H1 (cell line): Measurements from ENCODE around the gene AHNAK2. TPM values are rescaled to one million over a fixed set of nuclear protein-coding genes. Genes with fewer than 3 reads are reported as not detected.

Experiments
- CTCF ChIA-PET: fragments of 300-600 bp; sonication (Branson Sonifier 250); formaldehyde crosslinking; loops from one replicate; lab custom pipeline; 2021; ENCODE audit not compliant: partially characterized antibody; lab: Charles Lee
- POLR2A ChIA-PET: fragments of 300-600 bp; sonication (Branson Sonifier 250); formaldehyde crosslinking; loops from one replicate; lab custom pipeline; 2021; ENCODE audit warnings: inconsistent platforms; ENCODE audit not compliant: partially characterized antibody; lab: Charles Lee
- DNase-seq, 2 experiments: peaks; one replicate each; pipeline versions ENCODE4 v3.0.0 to v3.0.0-alpha.2; 2010 to 2022; ENCODE audit warnings: low spot score in 2 of 2, low read depth in 1 of 2, mixed read lengths in 1 of 2
- FAIRE-seq: peaks from 2 replicates; lab custom pipeline; 2011; peaks lifted over from hg19 to GRCh38; lab: Jason Lieb, UNC
- H2AFZ ChIP-seq: 2 replicates; pipeline ENCODE4 v1.8.1; 2012; ENCODE audit warnings: low read length, inconsistent platforms
- H2AK5ac ChIP-seq: 2 replicates; pipeline ENCODE4 v1.6.1; 2013; ENCODE audit warnings: low read depth, low read length
- H2BK120ac ChIP-seq: replicated peaks from 2 replicates; pipeline ENCODE3; 2013; ENCODE audit warnings: low read depth, low read length, inconsistent platforms
- H2BK12ac ChIP-seq: 2 replicates; pipeline ENCODE4 v1.6.1; 2013; ENCODE audit warnings: low read depth, low read length
- H2BK15ac ChIP-seq: 2 replicates; pipeline ENCODE4 v1.6.1; 2013; ENCODE audit warnings: low read length
- H2BK20ac ChIP-seq: 2 replicates; pipeline ENCODE4 v1.6.1; 2013; ENCODE audit warnings: low read length
- H2BK5ac ChIP-seq: 2 replicates; pipeline ENCODE4 v1.6.1; 2013; ENCODE audit warnings: low read depth, low read length
- H3K14ac ChIP-seq: 2 replicates; pipeline ENCODE4 v1.6.1; 2013; ENCODE audit warnings: inconsistent platforms; ENCODE audit not compliant: insufficient read length
- H3K18ac ChIP-seq: 2 replicates; pipeline ENCODE4 v1.6.1; 2013; ENCODE audit warnings: low read length; ENCODE audit errors: extremely low read depth
- H3K23ac ChIP-seq: 2 replicates; pipeline ENCODE4 v1.6.1; 2013; ENCODE audit warnings: inconsistent platforms; ENCODE audit not compliant: insufficient read length
- H3K23me2 ChIP-seq: 2 replicates; pipeline ENCODE4 v1.6.1; 2013; ENCODE audit warnings: low read depth, low read length
- H3K27ac ChIP-seq: 2 replicates; pipeline ENCODE4 v1.6.1; 2011; ENCODE audit warnings: low read depth, low read length, inconsistent platforms
- H3K27me3 ChIP-seq, 4 experiments: replicated peaks in 1 of 4; 1 replicate in 1 of 4; 2 replicates in 3 of 4; pipeline versions ENCODE4 v1.6.1 to v1.8.1; 2011 to 2013; ENCODE audit warnings: low read length in 3 of 4, mild to moderate bottlenecking in 3 of 4, inconsistent platforms in 2 of 4, mixed read lengths in 2 of 4, moderate library complexity in 1 of 4; ENCODE audit not compliant: control insufficient read depth in 3 of 4, insufficient read depth in 3 of 4; ENCODE audit errors: extremely low read depth in 1 of 4
- H3K36me3 ChIP-seq, 4 experiments: 2 replicates each; pipeline versions ENCODE4 v1.6.1 to v1.8.1; 2011 to 2013; ENCODE audit warnings: mild to moderate bottlenecking in 4 of 4, low read length in 3 of 4, moderate library complexity in 2 of 4, control low read depth in 1 of 4, inconsistent platforms in 1 of 4; ENCODE audit not compliant: insufficient read depth in 4 of 4, control insufficient read depth in 2 of 4
- H3K4ac ChIP-seq: replicated peaks from 2 replicates; pipeline ENCODE3; 2013; ENCODE audit warnings: low read length, low read depth, mixed read lengths, inconsistent platforms; ENCODE audit not compliant: insufficient read length
- H3K4me1 ChIP-seq, 4 experiments: replicated peaks in 1 of 4; 1 replicate in 1 of 4; 2 replicates in 3 of 4; pipeline versions ENCODE4 v1.6.1 to v1.8.1; 2011 to 2013; ENCODE audit warnings: low read length in 3 of 4, inconsistent platforms in 2 of 4, mixed read lengths in 1 of 4; ENCODE audit not compliant: insufficient read depth in 4 of 4, control insufficient read depth in 3 of 4
- H3K4me2 ChIP-seq, 2 experiments: 2 replicates each; pipeline versions ENCODE4 v1.6.1 to v1.8.1; 2011 to 2013; ENCODE audit warnings: low read depth in 2 of 2, low read length in 2 of 2, control low read depth in 1 of 2, inconsistent platforms in 1 of 2, mild to moderate bottlenecking in 1 of 2; ENCODE audit not compliant: insufficient read depth in 1 of 2
- H3K4me3 ChIP-seq, 4 experiments: fragments of 200-600, 300-600 bp in 1 of 4; sonication (generic), shearing (Covaris generic), sonication (Bioruptor Twin) in 1 of 4; 2 replicates each; pipeline versions ENCODE4 v1.5.1 to v1.8.1; 2011 to 2016; ENCODE audit warnings: low read length in 4 of 4, low read depth in 3 of 4, control low read depth in 2 of 4, inconsistent platforms in 2 of 4, mild to moderate bottlenecking in 2 of 4, mixed read lengths in 1 of 4, moderate library complexity in 1 of 4; ENCODE audit not compliant: insufficient read depth in 2 of 4; ENCODE audit errors: extremely low read depth in 1 of 4
- H3K56ac ChIP-seq: replicated peaks from 2 replicates; pipeline ENCODE3; 2013; ENCODE audit warnings: low read depth, mild to moderate bottlenecking, mixed read lengths, low read length, inconsistent platforms; ENCODE audit not compliant: insufficient read length
- H3K79me1 ChIP-seq: 2 replicates; pipeline ENCODE4 v1.6.1; 2013; ENCODE audit warnings: low read depth, low read length, control low read depth
- H3K79me2 ChIP-seq, 2 experiments: 2 replicates each; pipeline versions ENCODE4 v1.6.1 to v1.8.1; 2012 to 2013; ENCODE audit warnings: low read length in 2 of 2, mild to moderate bottlenecking in 2 of 2, inconsistent platforms in 1 of 2; ENCODE audit not compliant: insufficient read depth in 2 of 2, control insufficient read depth in 1 of 2
- H3K9ac ChIP-seq, 4 experiments: replicated peaks in 1 of 4; 1 replicate in 1 of 4; 2 replicates in 3 of 4; pipeline versions ENCODE4 v1.6.1 to v1.8.1; 2011 to 2013; ENCODE audit warnings: low read depth in 3 of 4, low read length in 3 of 4, control low read depth in 2 of 4, mild to moderate bottlenecking in 2 of 4, moderate library complexity in 2 of 4, inconsistent platforms in 1 of 4; ENCODE audit errors: extremely low read depth in 1 of 4
- H3K9me3 ChIP-seq, 2 experiments: 2 replicates each; pipeline versions ENCODE4 v1.6.1 to v1.8.1; 2012 to 2013; ENCODE audit warnings: mild to moderate bottlenecking in 2 of 2, moderate library complexity in 2 of 2, control low read depth in 1 of 2, inconsistent platforms in 1 of 2, low read depth in 1 of 2, low read length in 1 of 2, mixed read lengths in 1 of 2; ENCODE audit not compliant: insufficient read depth in 2 of 2
- H4K20me1 ChIP-seq, 2 experiments: replicated peaks in 1 of 2; 2 replicates each; pipeline versions ENCODE3 to v1.8.1; 2011 to 2013; ENCODE audit warnings: inconsistent platforms in 2 of 2, low read length in 2 of 2, mild to moderate bottlenecking in 1 of 2; ENCODE audit not compliant: insufficient read depth in 2 of 2, control insufficient read depth in 1 of 2
- H4K5ac ChIP-seq: 2 replicates; pipeline ENCODE4 v1.6.1; 2013; ENCODE audit warnings: low read length, low read depth, mixed read lengths, inconsistent platforms; ENCODE audit not compliant: insufficient read length
- H4K8ac ChIP-seq: 2 replicates; pipeline ENCODE4 v1.8.0; 2013; ENCODE audit warnings: mild to moderate bottlenecking, moderate library complexity, low read length, inconsistent platforms; ENCODE audit not compliant: insufficient read depth; ENCODE audit errors: extremely low read depth
- H4K91ac ChIP-seq: replicated peaks from 2 replicates; pipeline ENCODE3; 2013; ENCODE audit warnings: low read length, mixed read lengths, inconsistent platforms; ENCODE audit not compliant: insufficient read length
- CBX8 ChIP-seq: fragments of 300-800, 300-1000 bp; sonication (generic); IDR thresholded peaks from 2 replicates; pipeline ENCODE4 v1.7.1; 2016; ENCODE audit warnings: low read depth, low read length, borderline replicate concordance
- CREB1 ChIP-seq: IDR thresholded peaks from 2 replicates; pipeline ENCODE4 v1.6.1; 2012; ENCODE audit warnings: inconsistent platforms
- RNF2 ChIP-seq: fragments of 200-900, 300-1000 bp; sonication (generic); IDR thresholded peaks from 2 replicates; pipeline ENCODE4 v1.7.1; 2016; ENCODE audit warnings: borderline replicate concordance, low read depth, mild to moderate bottlenecking, antibody characterized with exemption, low read length; ENCODE audit not compliant: poor library complexity, severe bottlenecking; ENCODE audit errors: missing control alignments
- SAP30 ChIP-seq: fragments of 300-600 bp; sonication (generic); IDR thresholded peaks from 2 replicates; pipeline ENCODE4 v1.7.1; 2012; ENCODE audit warnings: low read length, moderate library complexity, mild to moderate bottlenecking, inconsistent platforms; ENCODE audit not compliant: insufficient read depth, insufficient replicate concordance
- TEAD4 ChIP-seq: IDR thresholded peaks from 2 replicates; pipeline ENCODE4 v1.6.1; 2012; ENCODE audit warnings: low read depth, low read length, inconsistent platforms, mixed read lengths
- WGBS, 2 experiments: shearing (Covaris generic) in 1 of 2; methylation state at CpG; one replicate each; pipeline versions ENCODE4 v1.1.6 to v1.1.7; 2013 to 2015; ENCODE audit warnings: low lambda C conversion rate in 2 of 2, mixed read lengths in 2 of 2, inconsistent platforms in 1 of 2, low coverage in 1 of 2, missing lambda C conversion rate in 1 of 2; ENCODE audit not compliant: insufficient replicate concordance in 2 of 2, insufficient coverage in 1 of 2, insufficient read length in 1 of 2; ENCODE audit errors: extremely low coverage in 1 of 2, missing lambda C conversion rate in 1 of 2; 5-methylcytosine and 5-hydroxymethylcytosine counted together
- polyA plus RNA-seq, 7 experiments: library from polyadenylated mRNA; depleted of rRNA in 3 of 7; stranded (reverse) in 5 of 7; unstranded in 2 of 7; fragments of >200 nt in 5 of 7; fragments of 200-250 nt in 2 of 7; gene quantifications; 1 replicate in 5 of 7; 2 replicates in 1 of 7; 4 replicates in 1 of 7; pipeline versions ENCODE4 v1.2.1 to v1.2.3, GENCODE V29; 2011 to 2013; ENCODE audit warnings: missing spikeins in 2 of 7, mixed read lengths in 2 of 7
- total RNA-seq: library from RNA; stranded (reverse); fragmentation: NEBNext Ultra II Directional; extraction: Animal tissue kit (Norgen Biotek cat#: 25700); gene quantifications from 2 replicates; pipeline ENCODE4 v1.2.1, GENCODE V29; 2021

Gene AHNAK2
- total and polyA plus RNA-seq, 2 of the 8 experiments (the other 6 are each of a cell fraction or from before 2014, with no cell fraction given) = 0.95 to 2.0 TPM

DNA sequence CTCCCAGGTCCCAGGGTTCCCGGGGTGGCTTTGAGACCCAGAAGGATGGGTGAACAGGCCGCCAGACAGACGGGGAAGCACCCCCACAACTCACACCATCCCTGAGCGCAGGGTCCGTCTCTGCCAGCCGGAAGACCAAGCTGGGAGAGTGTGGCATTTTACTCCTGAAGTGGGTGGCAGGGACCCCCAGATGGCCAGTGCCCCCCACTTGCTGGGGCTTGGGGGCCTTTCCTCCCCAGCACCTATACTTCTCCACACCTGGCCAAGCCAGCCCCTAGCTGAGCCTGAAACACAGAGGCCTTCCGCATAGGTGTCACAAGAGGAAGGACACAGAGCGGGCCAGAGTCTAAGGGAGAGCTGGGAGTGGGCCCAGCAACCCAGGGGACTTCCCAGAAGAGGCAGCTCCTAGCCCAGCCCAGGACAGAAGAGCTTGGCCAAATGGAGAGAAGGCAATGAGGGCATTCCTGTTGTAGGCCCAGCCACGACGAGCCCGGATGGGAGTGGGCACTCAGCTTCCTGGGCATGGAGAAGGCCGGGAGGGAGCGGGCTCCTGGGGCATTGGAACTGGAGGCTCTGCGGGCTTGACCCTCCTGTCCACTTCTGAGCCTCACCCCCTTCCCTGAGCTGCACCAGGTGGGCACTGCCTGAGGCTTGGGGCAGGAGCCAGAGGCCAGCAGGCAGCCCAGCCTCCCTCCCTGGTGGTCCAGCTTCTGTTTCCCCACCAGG, 3.3 kb downstream of the AHNAK2 start:
- no peaks in the 10 kb centered on the region for H3K36me3 ChIP-seq
- H3K23ac ChIP-seq = no peak overlapping the region
- 0 out of 2 replicates have a peak overlapping the region, but pooled peaks have one; percentile 1 for H2AK5ac ChIP-seq
- H3K4me3 ChIP-seq = no peak overlapping the region
- no peaks in the 10 kb centered on the region for H3K9me3 ChIP-seq
- H2BK12ac ChIP-seq = no peak overlapping the region
- no peak overlapping the region for H4K8ac ChIP-seq
- H2BK120ac ChIP-seq = no peak overlapping the region
- ChIA-PET POLR2A (interaction anchor here (0.7 to 0.9 kb wide), 2 partner anchors 83 to 128 kb away, joined by 3 read pairs; no protein-coding TSS in a partner anchor), CTCF (interaction anchor here (0.6 to 11.5 kb wide), 48 partner anchors 10 to 450 kb away, joined by 3 to 161 read pairs (median 4); partner anchors contain the start of gene CLBA1)
- no peak overlapping the region for H2AFZ ChIP-seq
- no peaks in the 10 kb centered on the region for H3K79me2 ChIP-seq
- no peaks in the 10 kb centered on the region for H3K79me1 ChIP-seq
- no peak overlapping the region for H3K27ac ChIP-seq
- peaks cover 10% of the 10 kb centered on the region; the same call in 1 of the 2 replicates for H3K23me2 ChIP-seq
- FAIRE-seq (no peak), DNase-seq (no peak)
- no peak overlapping the region for H3K9ac ChIP-seq
- peaks cover 4 to 8% of the 10 kb centered on the region in 2 experiments for H4K20me1 ChIP-seq
- H3K4me1 ChIP-seq = peaks cover 0 to 14% (median 10%) of the 10 kb centered on the region in 4 experiments; a peak in 5 of 7 replicates
- TF ChIP-seq CBX8 = no peak
- no peak for TF ChIP-seq TEAD4
- TF ChIP-seq SAP30 = no peak
- no peak for TF ChIP-seq CREB1
- no peak for TF ChIP-seq RNF2
- H2BK20ac ChIP-seq = no peak overlapping the region
- H2BK15ac ChIP-seq = no peak overlapping the region
- no peak overlapping the region for H3K18ac ChIP-seq
- no peak overlapping the region for H3K4me2 ChIP-seq
- H3K14ac ChIP-seq = no peak overlapping the region
- H2BK5ac ChIP-seq = no peak overlapping the region
- no peak overlapping the region for H3K4ac ChIP-seq
- peaks cover 18 to 32% (median 29%) of the 10 kb centered on the region in 4 experiments for H3K27me3 ChIP-seq
- WGBS, 2 experiments = 87% methylated on average over 14 of the region's 14 CpGs; no CpG with 5 or more reads in 1 of the 2 experiments
- H3K56ac ChIP-seq = no peak overlapping the region
- no peak overlapping the region for H4K5ac ChIP-seq
- H4K91ac ChIP-seq = no peak overlapping the region
